OCI-LY1 (cell line): ENCODE data around the gene SSBP2.

Source experiments
- H2AFZ ChIP-seq: fragments of 200-600 bp; sonication (generic), shearing (Covaris generic); 2 replicates; pipeline ENCODE4 v1.6.0; 2014; ENCODE audit warnings: antibody characterized with exemption, mild to moderate bottlenecking, low read length
- H3F3A ChIP-seq: fragments of 200-600 bp; sonication (generic), shearing (Covaris generic); 2 replicates; pipeline ENCODE4 v1.6.0; 2014; ENCODE audit warnings: mild to moderate bottlenecking, antibody characterized with exemption, low read length, moderate library complexity; ENCODE audit not compliant: insufficient read depth
- H3K27ac ChIP-seq: fragments of 200-600 bp; sonication (generic); 2 replicates; pipeline ENCODE4 v1.5.1; 2014; ENCODE audit warnings: low read length, mixed run types, mild to moderate bottlenecking, low read depth; ENCODE audit not compliant: poor library complexity, severe bottlenecking
- H3K27me3 ChIP-seq: fragments of 200-600 bp; sonication (generic); 2 replicates; pipeline ENCODE4 v1.6.0; 2014; ENCODE audit warnings: antibody characterized with exemption, mild to moderate bottlenecking, low read length, moderate library complexity; ENCODE audit not compliant: insufficient read depth
- H3K36me3 ChIP-seq: fragments of 200-600 bp; sonication (generic); 2 replicates; pipeline ENCODE4 v1.6.1; 2014; ENCODE audit warnings: mild to moderate bottlenecking, antibody characterized with exemption, low read length, moderate library complexity, mixed read lengths; ENCODE audit not compliant: insufficient read depth
- H3K4me1 ChIP-seq: fragments of 200-600 bp; sonication (generic); 2 replicates; pipeline ENCODE4 v1.5.1; 2014; ENCODE audit warnings: mild to moderate bottlenecking, low read length, moderate library complexity; ENCODE audit not compliant: insufficient read depth, severe bottlenecking
- H3K4me2 ChIP-seq: fragments of 200-600 bp; sonication (generic), shearing (Covaris generic); 2 replicates; pipeline ENCODE4 v1.6.1; 2014; ENCODE audit warnings: low read length
- H3K4me3 ChIP-seq: fragments of 200-600 bp; sonication (generic); 2 replicates; pipeline ENCODE4 v1.5.1; 2014; ENCODE audit warnings: low read length, low read depth, mild to moderate bottlenecking, mixed read lengths; ENCODE audit not compliant: poor library complexity, severe bottlenecking
- H3K79me2 ChIP-seq: fragments of 200-600 bp; shearing (Covaris generic); 2 replicates; pipeline ENCODE4 v1.6.1; 2016; ENCODE audit warnings: mixed run types, low read length, mixed read lengths; ENCODE audit not compliant: insufficient read depth
- H3K9ac ChIP-seq: fragments of 200-600 bp; sonication (generic), shearing (Covaris generic); 2 replicates; pipeline ENCODE4 v1.6.1; 2014; ENCODE audit warnings: mild to moderate bottlenecking, low read length, mixed read lengths
- H3K9me2 ChIP-seq: fragments of 200-600 bp; sonication (generic), shearing (Covaris generic); 2 replicates; pipeline ENCODE4 v1.6.1; 2014; ENCODE audit warnings: low read depth, mild to moderate bottlenecking, low read length, mixed read lengths
- H3K9me3 ChIP-seq: fragments of 200-600 bp; shearing (Covaris generic); 2 replicates; pipeline ENCODE4 v1.6.1; 2014; ENCODE audit warnings: low read length, mixed read lengths
- H4K20me1 ChIP-seq: fragments of 200-600 bp; sonication (generic), shearing (Covaris generic); 2 replicates; pipeline ENCODE4 v1.6.0; 2016; ENCODE audit warnings: mild to moderate bottlenecking, low read length; ENCODE audit not compliant: insufficient read depth
- EZH2 ChIP-seq: fragments of 200-600 bp; sonication (generic), shearing (Covaris generic); IDR thresholded peaks from 2 replicates; pipeline ENCODE4 v1.8.0; 2017; ENCODE audit warnings: borderline replicate concordance, mixed run types, mild to moderate bottlenecking, antibody characterized with exemption, low read length, moderate library complexity, mixed read lengths
- TF ChIP-seq, protein P1 (sequence below): fragments of 200-600 bp; sonication (generic), shearing (Covaris generic); IDR thresholded peaks from 2 replicates; pipeline ENCODE4 v1.5.1; 2017; ENCODE audit warnings: mild to moderate bottlenecking, antibody characterized with exemption, low read length, moderate library complexity, mixed read lengths

The SSBP2 gene

DNA sequence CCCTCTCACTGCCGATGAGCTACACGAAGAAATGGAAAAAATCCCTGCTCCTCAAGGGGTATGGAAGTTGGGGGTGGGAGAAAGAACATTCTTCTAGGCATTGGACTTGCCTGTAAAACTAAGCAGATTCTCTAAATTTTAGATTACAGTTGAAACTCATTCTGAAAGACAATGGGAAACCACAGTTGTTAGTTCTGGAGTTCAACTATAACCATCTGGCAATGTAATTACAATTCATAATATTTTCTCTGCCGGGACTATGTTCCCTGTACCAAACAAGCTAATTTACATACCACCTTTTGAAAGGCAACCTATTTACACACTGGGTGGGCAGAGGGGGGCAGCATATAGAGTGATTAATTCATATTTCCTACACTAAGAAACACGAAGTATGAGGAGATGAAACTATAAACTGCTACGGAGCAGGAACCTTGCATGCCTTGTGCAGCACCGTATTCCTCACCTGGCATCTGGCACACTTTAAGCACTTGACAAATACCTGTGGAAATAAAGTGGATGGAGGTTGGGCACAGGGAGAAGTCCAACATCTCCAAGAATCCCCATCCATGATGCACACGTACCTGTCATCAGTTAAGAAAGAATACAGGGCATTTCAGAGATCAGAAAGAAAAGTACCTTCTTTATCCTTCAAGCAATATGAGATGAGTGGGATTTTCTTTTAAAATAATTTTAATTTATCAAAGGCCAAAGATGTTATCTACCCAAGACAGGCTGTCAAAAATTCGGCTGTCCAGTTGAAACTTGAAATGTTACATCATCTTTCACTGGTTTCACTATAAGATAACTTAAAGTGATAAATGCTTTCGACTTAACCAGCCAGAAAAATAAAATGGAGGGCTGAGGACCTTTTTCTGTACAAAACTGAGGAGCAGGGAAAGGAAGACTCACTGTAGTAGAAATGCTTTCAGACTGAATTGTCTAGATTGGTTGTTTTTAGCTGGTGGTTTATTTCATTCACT is 54.2 kb downstream of the SSBP2 start:
- TF ChIP-seq, protein P1, sequence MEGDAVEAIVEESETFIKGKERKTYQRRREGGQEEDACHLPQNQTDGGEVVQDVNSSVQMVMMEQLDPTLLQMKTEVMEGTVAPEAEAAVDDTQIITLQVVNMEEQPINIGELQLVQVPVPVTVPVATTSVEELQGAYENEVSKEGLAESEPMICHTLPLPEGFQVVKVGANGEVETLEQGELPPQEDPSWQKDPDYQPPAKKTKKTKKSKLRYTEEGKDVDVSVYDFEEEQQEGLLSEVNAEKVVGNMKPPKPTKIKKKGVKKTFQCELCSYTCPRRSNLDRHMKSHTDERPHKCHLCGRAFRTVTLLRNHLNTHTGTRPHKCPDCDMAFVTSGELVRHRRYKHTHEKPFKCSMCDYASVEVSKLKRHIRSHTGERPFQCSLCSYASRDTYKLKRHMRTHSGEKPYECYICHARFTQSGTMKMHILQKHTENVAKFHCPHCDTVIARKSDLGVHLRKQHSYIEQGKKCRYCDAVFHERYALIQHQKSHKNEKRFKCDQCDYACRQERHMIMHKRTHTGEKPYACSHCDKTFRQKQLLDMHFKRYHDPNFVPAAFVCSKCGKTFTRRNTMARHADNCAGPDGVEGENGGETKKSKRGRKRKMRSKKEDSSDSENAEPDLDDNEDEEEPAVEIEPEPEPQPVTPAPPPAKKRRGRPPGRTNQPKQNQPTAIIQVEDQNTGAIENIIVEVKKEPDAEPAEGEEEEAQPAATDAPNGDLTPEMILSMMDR, result no peak
- no peak for TF ChIP-seq EZH2
- H2AFZ ChIP-seq, result no peak overlapping the region
- H3K27ac ChIP-seq, result no peak overlapping the region
- no peaks in the 10 kb centered on the region for H3F3A ChIP-seq
- no peaks in the 10 kb centered on the region for H3K9me2 ChIP-seq
- H3K9me3 ChIP-seq, result no peaks in the 10 kb centered on the region; the same call in 1 of the 2 replicates
- peaks cover 12% of the 10 kb centered on the region for H3K4me1 ChIP-seq
- no peak overlapping the region for H3K4me3 ChIP-seq
- H4K20me1 ChIP-seq, result no peaks in the 10 kb centered on the region
- H3K27me3 ChIP-seq, result no peaks in the 10 kb centered on the region
- peaks cover 36% of the 10 kb centered on the region for H3K36me3 ChIP-seq
- H3K9ac ChIP-seq, result no peak overlapping the region
- H3K4me2 ChIP-seq, result no peak overlapping the region
- peaks cover 86% of the 10 kb centered on the region for H3K79me2 ChIP-seq

DNA sequence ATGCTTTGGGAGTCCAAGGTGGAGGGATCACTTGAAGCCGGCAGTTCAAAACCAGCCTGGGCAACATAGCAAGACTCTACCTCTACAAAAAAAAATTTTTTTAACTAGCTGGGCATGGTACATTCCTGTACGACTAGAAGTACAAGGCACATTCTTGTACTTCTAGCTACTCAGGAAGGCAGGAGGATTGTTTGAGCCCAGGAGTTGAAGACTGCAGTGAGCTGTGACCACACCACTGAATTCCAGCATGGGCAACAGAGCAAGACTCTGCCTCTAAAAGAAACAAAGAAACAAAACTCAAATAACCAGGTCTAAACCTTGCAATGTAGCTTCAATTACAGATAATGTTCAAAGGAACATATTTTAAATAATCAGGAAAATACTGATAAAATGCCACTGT is 56.2 kb downstream of the SSBP2 start:
- Histone ChIP-seq H3K27ac (no peak overlapping the region), H3K9ac (no peak overlapping the region), H3K9me2 (no peaks in the 10 kb centered on the region), H3K9me3 (peaks cover 4% of the 10 kb centered on the region; the same call in 1 of the 2 replicates), H3K36me3 (peaks cover 26% of the 10 kb centered on the region), H3K79me2 (peaks cover 88% of the 10 kb centered on the region), H4K20me1 (no peaks in the 10 kb centered on the region), H3K27me3 (no peaks in the 10 kb centered on the region), H3K4me2 (no peak overlapping the region), H3F3A (no peaks in the 10 kb centered on the region), H3K4me1 (peaks cover 12% of the 10 kb centered on the region), H2AFZ (no peak overlapping the region), H3K4me3 (no peak overlapping the region)
- no peak for TF ChIP-seq EZH2
- TF ChIP-seq, protein P1, result no peak

DNA sequence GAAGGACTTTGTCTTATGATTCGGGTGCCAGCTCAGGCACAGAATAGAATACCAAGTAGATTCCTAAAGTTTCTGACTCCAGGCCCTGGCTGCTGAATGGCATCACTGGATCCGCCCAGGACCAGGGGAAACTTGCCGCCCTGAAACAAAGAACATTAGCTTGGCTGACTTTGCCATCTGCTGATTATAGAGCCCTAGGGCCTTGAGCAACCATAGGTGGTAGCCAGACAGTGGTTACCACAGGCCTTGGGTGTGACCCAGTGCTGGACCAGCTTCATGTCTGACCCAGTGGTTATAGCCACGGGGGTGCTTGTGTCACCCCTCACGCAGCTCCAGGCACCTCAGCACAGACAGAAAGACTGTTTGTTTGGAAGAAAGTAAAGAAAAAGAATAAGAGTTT is 62.7 kb downstream of the SSBP2 start:
- peaks cover 32% of the 10 kb centered on the region for H3K36me3 ChIP-seq
- no peak overlapping the region for H3K27ac ChIP-seq
- TF ChIP-seq, protein P1, result no peak
- no peak for TF ChIP-seq EZH2
- peaks cover 92% of the 10 kb centered on the region for H3K79me2 ChIP-seq
- no peak overlapping the region for H3K4me3 ChIP-seq
- no peaks in the 10 kb centered on the region for H4K20me1 ChIP-seq
- H3K9me3 ChIP-seq, result peaks cover 8% of the 10 kb centered on the region
- H3K4me2 ChIP-seq, result no peak overlapping the region
- H3K9ac ChIP-seq, result no peak overlapping the region
- H2AFZ ChIP-seq, result no peak overlapping the region
- no peaks in the 10 kb centered on the region for H3K9me2 ChIP-seq
- H3K27me3 ChIP-seq, result no peaks in the 10 kb centered on the region
- H3K4me1 ChIP-seq, result no peaks in the 10 kb centered on the region
- H3F3A ChIP-seq, result no peaks in the 10 kb centered on the region
